K562 (cell line): ENCODE data around the gene ZNF691.

Experiments used
- BRCA1 ChIP-seq, 2 experiments: fragments of 450-650 bp in 1 of 2; sonication (generic) in 1 of 2; formaldehyde crosslinking in 1 of 2; IDR thresholded peaks; 2 replicates each; pipeline versions ENCODE4 v1.5.0 to v1.6.1; 2017 to 2020; ENCODE audit warnings: mild to moderate bottlenecking in 1 of 2, missing genetic modification reagents in 1 of 2
- ESRRA ChIP-seq: fragments of 450-650 bp; IDR thresholded peaks from 2 replicates; pipeline ENCODE4 v1.6.1; 2014; ENCODE audit warnings: low read depth, mild to moderate bottlenecking, moderate library complexity, borderline replicate concordance
- MAX ChIP-seq: sonication (generic); formaldehyde crosslinking; IDR thresholded peaks from 2 replicates; pipeline ENCODE4 v1.9.0; 2022; ENCODE audit warnings: mild to moderate bottlenecking, missing genetic modification reagents
- POLR2AphosphoS5 ChIP-seq: IDR thresholded peaks from 2 replicates; pipeline ENCODE4 v1.6.1; 2011; ENCODE audit warnings: mild to moderate bottlenecking, low read depth, low read length, moderate library complexity; ENCODE audit not compliant: control insufficient read depth, insufficient read depth
- PRDM10 ChIP-seq: fragments of 450-650 bp; IDR thresholded peaks from 2 replicates; pipeline ENCODE4 v1.6.1; 2018; ENCODE audit not compliant: partially characterized antibody
- REST ChIP-seq, 2 experiments: fragments of 450-650 bp; formaldehyde crosslinking in 1 of 2; IDR thresholded peaks; 2 replicates each; pipeline versions ENCODE4 v1.4.0 to v1.6.1; 2014 to 2020; ENCODE audit warnings: mild to moderate bottlenecking in 2 of 2, borderline replicate concordance in 1 of 2, low read depth in 1 of 2
- SP1 ChIP-seq: sonication (generic); formaldehyde crosslinking; IDR thresholded peaks from 2 replicates; pipeline ENCODE4 v1.8.1; 2022; ENCODE audit warnings: mild to moderate bottlenecking, missing genetic modification reagents
- TCFL5 ChIP-seq: fragments of 250-450 bp; sonication (Bioruptor Pico); conservative IDR thresholded peaks from 2 replicates; pipeline ENCODE4 v1.6.1; 2021; ENCODE audit warnings: mild to moderate bottlenecking, moderate library complexity, matching md5 sums

GRCh38 chr1:42845866-42846256 lies 552 bp upstream of the ZNF691 start:
- TF ChIP-seq SP1 (no peak), POLR2AphosphoS5 (no peak), REST (IDR thresholded peaks at IDR 0.05; ENCODE audit: borderline replicate concordance) (no peak), REST (CRISPR knock-in tag; IDR thresholded peaks at IDR 0.05; ENCODE audit: low read depth) (no peak), ESRRA (no peak), TCFL5 (CRISPR knock-in tag) (no peak), MAX (CRISPR knock-in tag) (no peak), PRDM10 (no peak), BRCA1 (IDR thresholded peaks at IDR 0.05) (no peak), BRCA1 (CRISPR knock-in tag; IDR thresholded peaks at IDR 0.05) (no peak)
